ENCODE results near the gene MANF.
"Not testable (repeated sequence)": the region's sequence is repeated elsewhere in the genome, so short reads cannot be mapped to it uniquely, and the experiment has no call there.

Gene MANF

DNA sequence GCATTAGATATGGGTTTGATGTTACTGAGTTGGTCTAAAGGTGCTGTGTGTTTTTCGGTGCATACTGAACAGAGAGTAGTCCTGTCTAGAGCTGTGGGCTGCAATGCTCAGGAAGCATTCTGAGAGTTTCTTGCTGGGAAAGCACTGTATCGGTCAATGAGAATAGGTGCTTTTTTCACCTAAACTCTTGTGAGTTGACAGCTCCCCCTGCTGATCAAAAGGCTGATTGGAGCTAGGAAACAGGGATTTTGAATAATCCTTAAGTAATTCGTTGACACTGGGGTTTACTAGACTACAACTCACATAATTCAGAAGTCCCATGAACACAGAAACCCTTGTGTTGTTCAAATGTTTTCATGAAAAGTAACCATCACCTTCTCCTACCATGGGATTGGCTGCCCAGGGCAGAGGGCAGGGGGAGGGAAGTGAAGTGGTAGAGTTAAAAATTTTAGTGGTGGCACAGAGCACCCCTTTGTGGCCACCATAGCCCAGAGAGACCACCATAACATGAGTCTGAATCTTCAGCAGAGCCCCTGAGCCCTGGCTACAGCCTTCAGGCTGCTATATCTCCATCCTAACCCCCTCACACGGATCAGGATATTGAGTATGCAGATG lies 13.0 kb upstream of the MANF start:
- in situ Hi-C loops (cut with HindIII; ENCODE audit: low sequenced_read_pairs) = loop anchor here (25.0 kb wide), 1 partner anchor 260 kb away; no protein-coding TSS in a partner anchor

DNA sequence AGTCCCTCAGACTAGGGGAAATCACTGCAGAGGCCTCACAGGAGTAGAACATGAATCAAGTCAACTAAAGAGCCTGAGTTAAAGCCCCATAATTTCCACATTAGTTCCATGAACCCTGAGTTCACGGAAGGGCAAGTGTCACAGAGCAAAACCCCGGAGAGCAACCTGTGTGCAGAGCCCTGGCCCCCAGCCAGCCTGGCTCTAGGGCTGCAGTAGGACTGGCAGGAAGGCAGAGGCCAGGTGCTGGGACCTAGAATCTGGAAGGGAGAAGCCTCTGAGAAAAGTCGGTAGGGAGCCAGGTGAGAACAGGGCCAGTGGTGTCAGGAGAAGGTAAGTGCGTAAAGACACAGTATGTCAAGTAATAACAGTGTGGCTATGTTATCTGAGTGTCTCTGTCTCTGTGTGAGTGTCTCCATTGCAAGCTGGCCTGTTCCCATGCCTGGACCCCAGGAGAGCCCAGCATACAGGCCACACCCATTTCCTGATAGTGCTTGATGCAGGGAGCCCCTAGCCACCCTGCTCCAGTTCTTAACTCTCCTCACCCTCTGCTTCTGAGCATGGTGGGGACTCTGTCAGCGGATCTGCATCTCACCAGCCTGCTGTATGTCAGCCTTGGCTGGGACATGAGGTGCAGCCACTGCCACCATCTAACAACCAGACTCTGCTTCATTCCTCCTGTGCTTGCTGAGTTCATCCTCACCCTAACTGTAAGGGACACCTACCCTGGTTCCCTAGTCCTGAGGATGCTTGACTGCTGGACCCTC lies 11.3 kb upstream of the MANF start:
- in situ Hi-C loops (cut with HindIII; ENCODE audit: low sequenced_read_pairs) = loop anchor here (25.0 kb wide), 1 partner anchor 262 kb away; no protein-coding TSS in a partner anchor

DNA sequence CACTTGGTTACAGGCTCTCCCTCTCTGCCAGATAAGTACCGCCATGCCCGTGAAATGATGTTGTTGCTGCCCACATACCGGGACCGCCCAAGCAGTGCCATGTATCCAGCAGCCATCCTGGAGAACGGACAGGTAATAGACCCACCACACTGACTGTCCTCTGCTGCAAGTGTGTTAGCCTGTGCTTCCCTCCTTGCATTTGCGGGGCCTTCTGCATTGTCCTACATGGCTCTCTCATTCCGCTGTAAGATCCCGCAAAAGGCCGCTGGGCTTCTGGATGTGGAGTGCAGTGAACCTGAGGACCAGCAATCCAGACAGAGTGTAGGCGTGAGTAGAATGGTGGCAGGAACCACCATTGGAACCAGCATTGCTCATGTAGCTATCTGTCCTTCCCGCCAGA lies 10.6 kb upstream of the MANF start:
- in situ Hi-C loops (cut with HindIII; ENCODE audit: low sequenced_read_pairs) = loop anchor here (25.0 kb wide), 1 partner anchor 262 kb away; no protein-coding TSS in a partner anchor

DNA sequence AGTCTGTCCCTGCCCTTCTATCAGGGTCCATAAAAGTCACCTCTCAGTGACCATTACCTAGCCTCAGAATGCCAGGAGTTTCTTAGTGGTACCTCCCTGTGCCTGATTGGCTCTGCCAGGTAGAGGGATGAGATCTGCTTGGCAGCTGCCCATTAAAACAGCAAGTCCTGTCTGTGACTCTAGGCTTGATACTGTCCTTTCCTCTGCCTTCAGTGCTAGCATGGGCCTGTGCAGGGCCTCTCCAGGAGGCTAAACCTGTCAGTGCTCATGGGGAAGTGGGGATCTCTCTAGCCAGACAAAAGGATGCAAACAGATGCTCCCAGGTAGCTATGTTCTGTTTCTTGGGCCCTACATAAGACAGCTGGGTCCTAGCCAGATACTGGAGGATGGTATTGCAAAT lies 10.0 kb upstream of the MANF start:
- in situ Hi-C loops (cut with HindIII; ENCODE audit: low sequenced_read_pairs) = no loop called here

DNA sequence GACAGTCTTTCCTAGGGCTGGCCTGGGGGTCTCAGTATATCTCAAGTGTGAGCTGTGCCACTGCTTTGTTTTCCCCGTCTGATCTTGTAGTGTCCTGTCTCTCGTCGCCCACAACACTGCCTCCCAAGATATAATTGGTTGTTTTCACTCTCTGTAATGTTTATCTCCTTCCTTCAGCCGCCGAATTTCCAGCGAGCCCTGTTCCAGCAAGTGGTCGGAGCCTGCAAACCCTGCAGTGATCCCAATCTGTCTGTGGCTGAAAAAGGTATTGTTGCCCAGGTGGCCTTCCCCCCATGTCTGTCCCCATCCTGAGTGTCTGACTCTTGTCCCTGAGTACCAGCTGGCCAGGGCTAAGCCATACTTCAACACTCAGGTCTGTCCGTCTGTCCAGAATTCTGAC lies 9.5 kb upstream of the MANF start:
- in situ Hi-C loops (cut with HindIII; ENCODE audit: low sequenced_read_pairs) = no loop called here

DNA sequence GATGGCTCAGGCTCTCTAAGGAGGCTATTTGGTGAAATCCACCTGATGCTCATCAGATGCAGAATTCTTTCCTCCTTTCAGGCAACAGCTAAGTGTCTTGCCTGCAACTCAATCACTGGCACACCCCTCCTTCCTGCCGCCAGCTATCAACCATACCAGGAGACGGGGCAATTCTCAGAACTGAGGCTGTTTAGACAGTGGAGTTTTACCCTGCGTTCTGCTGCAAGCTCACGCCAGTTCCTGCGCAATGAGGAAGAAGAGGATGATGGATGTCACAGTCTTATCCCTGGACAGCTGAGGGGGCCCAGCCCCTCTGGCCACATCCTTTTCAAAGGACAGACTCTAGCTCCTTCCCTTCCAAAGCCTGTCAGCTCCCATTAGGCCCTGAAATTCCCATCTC lies 7.0 kb upstream of the MANF start:
- in situ Hi-C loops (cut with HindIII; ENCODE audit: low sequenced_read_pairs) = no loop called here

DNA sequence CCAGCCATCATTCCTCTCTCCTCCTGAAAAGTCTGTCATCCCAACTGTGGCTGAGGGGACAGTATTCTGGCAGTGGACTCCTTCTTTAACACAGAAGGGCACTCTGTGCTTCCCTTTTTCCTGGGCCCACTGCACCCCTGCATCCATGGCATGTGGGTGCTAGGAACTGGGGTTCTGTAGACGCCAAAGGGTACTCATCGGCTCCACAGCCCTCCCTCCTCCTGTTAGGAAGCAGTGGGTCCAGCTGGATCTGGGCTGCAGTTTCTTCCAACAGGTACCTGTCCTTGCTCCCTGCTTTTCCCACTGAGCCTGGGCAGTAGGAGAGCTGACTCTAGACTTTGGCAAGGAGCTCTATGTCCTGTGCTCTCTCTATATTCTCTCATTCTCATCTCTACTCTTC lies 6.4 kb upstream of the MANF start:
- in situ Hi-C loops (cut with HindIII; ENCODE audit: low sequenced_read_pairs) = no loop called here

DNA sequence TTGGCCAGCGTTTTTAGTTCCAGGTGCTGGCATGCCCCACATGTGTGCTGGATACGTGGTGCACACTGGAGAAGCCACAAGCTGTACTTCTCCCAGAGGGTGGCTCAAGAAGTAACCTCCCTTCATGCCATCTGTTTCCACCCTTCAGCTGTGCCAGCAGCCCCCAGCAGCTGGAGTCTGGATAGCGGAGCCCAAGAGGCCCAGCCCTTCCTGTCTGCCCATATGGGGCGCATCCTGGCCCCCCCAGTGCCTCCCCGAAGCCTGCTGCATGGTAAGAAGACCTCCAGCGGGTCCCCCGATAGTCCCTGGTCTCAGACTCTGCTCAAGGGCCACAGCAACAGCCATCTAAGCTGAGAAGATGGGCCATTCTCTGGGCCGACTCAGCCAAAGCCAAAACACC lies 5.8 kb upstream of the MANF start:
- in situ Hi-C loops (cut with HindIII; ENCODE audit: low sequenced_read_pairs) = no loop called here

DNA sequence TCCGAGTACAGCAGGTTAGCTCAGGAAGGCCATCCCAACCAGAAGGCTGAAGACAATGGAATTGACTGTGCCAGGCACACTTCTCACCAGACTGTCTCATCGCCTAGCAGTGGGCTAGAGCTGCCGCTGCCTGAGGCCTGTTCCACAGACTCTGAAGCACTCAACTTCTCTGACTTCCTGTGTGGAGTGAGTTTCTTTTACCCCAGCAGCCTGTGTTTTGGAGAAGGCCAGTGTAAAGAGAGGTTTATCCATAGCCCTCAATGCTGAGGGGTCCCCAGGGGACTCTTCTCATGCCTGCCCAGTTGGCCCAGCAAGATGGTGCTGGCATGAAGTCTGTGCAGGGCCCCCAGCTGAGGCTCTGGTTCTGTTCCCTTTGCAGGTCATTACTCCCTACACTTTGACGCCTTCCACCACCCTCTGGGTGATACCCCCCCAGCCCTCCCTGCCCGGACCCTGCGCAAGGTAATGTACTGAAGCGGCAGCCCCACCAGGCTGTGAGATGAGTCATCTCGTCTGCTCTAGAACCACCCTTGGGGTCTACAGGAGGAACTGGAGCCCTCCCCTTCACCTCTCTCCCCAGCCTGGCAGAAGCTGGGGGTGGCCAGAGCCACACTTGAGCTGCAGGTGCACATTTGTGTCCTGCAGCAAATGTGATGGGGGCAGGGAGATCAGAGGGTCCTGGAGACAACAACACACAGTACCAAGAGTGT lies 5.2 kb upstream of the MANF start:
- in situ Hi-C loops (cut with HindIII; ENCODE audit: low sequenced_read_pairs) = no loop called here

DNA sequence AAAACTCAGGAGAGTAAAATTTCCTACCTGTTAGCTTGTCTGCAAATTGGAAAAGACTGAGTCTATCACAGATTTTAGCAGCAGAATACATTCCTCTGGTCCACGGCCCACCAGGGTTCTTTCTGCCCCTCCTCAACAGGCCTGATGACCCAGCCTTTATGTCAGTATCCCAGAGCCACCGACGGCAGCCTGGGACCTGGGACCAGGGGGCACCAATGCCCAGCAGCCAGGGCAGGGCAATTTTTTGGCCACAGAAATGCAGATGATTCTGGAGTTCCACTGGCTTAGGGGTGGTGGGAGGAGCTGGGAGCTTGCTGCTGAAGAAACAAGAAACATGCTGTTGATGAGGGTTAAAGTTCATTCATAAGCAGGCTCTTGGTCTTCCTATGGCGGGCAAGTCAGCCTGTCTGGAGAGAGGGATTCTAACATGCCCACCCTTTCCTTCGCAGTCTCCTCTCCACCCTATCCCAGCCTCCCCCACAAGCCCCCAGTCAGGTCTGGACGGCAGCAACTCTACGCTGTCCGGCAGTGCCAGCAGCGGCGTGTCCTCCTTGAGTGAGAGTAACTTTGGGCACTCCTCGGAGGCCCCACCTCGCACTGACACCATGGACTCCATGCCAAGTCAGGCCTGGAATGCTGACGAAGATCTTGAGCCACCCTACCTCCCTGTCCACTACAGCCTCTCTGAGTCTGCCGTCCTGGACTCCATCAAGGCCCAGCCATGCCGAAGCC lies 4.3 kb upstream of the MANF start:
- in situ Hi-C loops (cut with HindIII; ENCODE audit: low sequenced_read_pairs) = no loop called here

DNA sequence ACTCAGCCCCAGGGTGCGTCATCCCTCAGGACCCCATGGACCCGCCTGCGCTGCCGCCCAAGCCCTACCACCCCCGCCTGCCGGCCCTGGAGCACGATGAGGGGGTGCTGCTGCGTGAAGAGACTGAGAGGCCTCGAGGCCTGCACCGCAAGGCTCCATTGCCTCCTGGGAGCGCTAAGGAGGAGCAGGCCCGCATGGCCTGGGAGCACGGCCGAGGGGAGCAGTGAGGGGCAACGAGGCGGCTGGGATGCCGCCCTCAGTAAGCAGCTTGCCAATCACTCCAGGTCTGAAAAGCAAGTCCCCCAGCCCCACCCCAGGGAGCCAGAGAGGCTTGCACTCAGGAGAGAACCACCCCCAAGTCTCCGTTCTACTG lies 3.8 kb upstream of the MANF start:
- in situ Hi-C loops (cut with HindIII; ENCODE audit: low sequenced_read_pairs) = no loop called here

DNA sequence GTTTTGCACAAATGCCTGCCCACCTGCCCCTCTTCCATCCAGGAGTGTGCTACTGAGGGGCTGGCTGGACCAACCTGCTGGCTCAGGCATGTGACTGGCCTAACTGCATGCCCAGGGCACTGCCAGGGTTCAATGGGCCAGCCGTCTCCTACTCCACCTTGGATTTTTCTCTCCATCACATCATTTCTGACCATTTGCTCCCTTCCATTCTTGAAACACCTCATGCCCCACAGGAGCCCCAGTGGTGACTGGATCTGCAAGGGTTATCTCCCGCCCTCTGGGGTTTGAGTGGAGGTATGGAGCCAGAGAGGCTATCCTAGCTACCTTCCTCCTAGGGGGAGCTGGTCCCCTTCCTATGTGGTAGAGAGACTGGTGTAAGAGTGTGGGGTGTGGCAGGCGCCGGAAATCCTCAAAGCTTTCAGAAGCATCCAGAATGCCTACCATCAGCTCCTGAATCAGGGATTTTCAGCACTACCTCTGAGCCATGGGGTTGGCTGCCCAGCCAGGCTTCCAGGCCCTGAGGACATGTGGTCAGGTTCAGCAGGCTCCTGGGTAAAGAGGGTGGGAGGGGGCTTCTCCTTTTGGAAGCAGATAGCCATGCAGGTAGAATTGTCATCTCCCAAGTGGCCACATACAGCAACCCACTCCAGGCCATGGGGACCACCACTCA lies 2.9 kb upstream of the MANF start:
- in situ Hi-C loops (cut with HindIII; ENCODE audit: low sequenced_read_pairs) = no loop called here

DNA sequence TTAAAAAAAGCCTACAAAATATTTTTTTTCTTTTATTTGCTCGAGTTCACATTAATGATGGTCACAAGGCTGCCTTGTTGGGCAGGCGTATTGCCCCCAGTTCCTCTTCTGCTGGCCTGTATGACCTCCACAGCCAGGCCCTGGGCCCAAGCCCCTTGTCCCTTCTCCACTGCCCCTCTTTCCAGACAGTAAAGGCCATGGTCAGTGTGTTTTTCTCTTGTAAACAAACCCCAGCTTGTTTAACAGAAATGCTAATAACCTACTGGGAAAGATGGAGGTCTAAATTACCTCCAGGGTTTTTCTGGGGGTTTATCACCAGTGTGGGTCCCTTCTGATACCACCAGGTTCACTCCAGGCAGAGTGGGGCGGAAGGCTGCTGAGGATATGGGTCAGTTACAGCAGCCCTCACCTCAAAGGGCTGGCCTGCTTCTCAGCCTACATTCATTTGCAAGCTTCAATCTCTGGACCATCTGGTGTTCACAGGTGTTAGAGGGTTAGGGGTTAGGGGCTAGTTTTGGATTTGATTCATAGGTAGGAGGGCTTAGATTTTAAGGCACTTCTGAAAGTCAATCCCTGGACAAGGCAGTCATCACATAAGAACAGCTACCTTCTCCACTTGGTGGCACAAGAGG lies 2.0 kb upstream of the MANF start:
- in situ Hi-C loops (cut with HindIII; ENCODE audit: low sequenced_read_pairs) = no loop called here

DNA sequence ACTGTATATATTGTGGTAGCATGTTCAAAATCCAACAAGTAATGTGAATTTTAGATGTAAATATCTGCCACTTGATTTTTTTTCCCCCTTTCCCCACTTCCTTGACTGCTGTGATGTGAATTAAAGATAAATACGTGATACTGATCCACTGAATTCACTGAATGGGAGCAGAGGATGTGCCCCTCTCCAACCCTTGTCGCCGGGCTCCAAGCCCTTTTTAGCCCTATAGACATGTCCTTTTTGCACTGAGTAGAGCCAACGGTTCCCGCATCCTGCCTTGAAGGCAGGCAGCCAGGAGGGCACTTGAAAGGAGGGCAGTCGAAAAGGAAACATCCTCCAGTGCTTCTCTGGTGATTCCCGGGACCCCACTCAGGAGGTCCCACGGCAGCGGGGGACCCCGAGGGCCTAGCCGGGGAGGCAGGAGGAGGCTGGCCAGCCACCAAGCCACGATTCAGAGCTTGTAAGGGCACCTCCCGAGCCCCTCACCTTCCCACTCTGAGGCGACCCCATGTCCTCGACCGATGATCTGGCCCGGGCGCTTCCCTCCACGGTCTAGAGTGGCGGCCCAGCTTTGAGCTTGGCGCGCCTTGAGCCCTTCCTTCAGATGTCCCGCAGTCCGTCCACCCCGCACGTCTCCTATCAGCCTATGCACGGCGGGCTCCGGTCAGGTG lies 901 bp upstream of the MANF start:
- in situ Hi-C loops (cut with HindIII; ENCODE audit: low sequenced_read_pairs) = no loop called here

DNA sequence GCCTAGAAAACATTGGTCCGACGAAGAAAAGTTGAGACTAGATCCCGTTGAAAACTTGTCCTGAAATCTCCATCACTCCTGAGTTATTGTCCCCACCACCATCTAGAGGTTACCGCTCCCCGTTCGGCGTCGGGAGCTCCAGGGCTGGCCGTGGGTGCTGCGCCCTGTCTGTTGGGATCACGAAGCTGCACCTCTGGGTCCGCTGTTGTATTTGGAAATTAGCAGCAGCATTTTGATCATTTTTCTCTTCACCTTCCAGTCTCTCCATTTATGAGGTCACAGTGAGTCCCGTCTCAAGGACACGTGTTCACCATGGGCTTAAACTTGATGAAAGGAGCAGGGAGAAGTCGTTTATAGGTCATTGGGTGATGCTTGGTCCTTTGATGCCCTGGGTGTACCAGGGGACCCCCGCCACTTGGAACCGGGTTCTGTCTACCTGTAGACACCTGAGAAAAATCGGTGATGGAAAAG lies 565 bp downstream of the MANF start:
- in situ Hi-C loops (cut with HindIII; ENCODE audit: low sequenced_read_pairs) = no loop called here

DNA sequence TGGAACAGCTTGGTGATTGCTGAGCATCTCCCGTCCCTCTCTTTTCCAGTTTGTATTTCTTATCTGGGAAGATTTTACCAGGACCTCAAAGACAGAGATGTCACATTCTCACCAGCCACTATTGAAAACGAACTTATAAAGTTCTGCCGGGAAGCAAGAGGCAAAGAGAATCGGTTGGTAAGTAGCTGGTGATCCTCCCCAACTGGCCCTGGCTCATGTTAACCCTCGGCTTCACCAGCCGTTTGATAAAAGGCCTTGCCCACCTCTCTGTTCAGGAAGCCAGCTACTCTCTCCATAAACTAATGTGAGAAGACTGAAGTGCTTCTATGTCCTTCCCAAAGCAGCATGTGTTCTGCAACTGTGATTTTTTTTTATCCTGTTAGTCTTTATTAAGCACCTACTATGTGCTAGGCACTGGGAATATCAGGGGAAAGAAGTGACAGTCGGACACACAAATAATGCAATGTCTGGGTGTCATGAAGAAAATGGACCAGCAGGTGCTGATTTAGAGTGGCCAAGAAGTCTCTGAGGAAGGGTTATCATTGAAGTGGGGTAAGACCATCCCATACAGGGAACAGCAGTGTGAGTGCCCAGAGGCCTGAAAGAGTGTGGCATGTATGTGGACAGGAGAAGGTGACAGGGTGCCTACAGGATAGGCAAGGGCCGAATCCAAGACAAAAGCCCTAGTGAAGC lies 1.2 kb downstream of the MANF start:
- in situ Hi-C loops (cut with HindIII; ENCODE audit: low sequenced_read_pairs) = no loop called here

DNA sequence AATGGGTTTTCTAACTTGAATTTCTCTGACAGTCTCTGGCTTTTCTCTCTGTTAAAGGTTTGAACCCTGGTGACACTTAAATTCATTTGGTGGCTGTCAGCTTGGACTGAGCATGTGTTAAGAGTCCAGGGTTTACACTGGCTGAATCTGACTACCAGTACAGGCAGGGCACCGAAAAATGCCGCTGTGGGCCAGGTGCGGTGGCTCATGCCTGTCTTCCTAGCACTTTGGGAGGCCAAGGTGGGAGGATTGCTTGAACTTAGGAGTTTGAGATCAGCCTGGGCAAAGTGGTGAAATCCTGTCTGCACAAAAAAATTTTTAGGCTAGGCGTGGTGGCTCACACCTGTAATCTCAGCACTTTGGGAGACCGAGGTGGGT lies 1.8 kb downstream of the MANF start:
- in situ Hi-C loops (cut with HindIII; ENCODE audit: low sequenced_read_pairs) = no loop called here

DNA sequence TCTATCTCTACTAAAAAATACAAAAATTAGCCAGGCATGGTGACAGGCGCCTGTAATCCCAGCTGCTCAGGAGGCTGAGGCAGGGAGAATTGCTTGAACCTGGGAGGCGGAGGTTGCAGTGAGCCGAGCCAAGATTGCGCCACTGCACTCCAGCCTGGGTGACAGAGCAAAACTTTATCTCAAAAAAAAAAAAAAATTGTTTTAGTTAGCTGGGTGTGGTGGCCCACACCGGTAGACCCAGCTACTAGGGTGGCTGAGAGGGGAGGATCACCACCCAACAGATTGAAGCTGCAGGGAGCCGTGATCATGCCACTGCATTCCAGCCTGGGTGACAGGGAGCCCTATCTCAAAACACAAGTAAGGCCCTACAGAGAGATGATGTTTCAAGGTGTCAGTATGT lies 2.2 kb downstream of the MANF start:
- in situ Hi-C loops (cut with HindIII; ENCODE audit: low sequenced_read_pairs) = not testable (repeated sequence)
